Spleen (tissue), 7 donors: Measurements from ENCODE around the gene SNAPC1.

Experiments used
- CTCF ChIP-seq, 11 experiments: fragments of 200-600 bp in 7 of 11; fragments of 450-650 bp in 4 of 11; sonication (generic) in 4 of 11; IDR thresholded peaks in 8 of 11; conservative IDR thresholded peaks in 3 of 11; 1 replicate in 7 of 11; 2 replicates in 4 of 11; pipeline versions ENCODE4 v1.4.0 to v1.8.0; 2016 to 2021; ENCODE audit warnings: antibody characterized with exemption in 11 of 11, inconsistent platforms in 4 of 11, mild to moderate bottlenecking in 1 of 11
- POLR2A ChIP-seq, 3 donors: fragments of 450-650 bp; IDR thresholded peaks; one replicate each; pipeline ENCODE4 v1.5.1; 2017; ENCODE audit warnings: antibody characterized with exemption in 3 of 3, mild to moderate bottlenecking in 1 of 3
- POLR2AphosphoS5 ChIP-seq, 3 donors: sonication (generic); formaldehyde crosslinking; IDR thresholded peaks; one replicate each; pipeline ENCODE4 v1.5.1; 2017; ENCODE audit warnings: antibody characterized with exemption in 3 of 3
- donor health status: DM: no; HTN: no; CAD: no; lungs with moderate emphysema.
- donor health status: DM: no; HTN: no; CAD: no.
- donor health status: DM: no; HTN: no; CAD: no.

DNA sequence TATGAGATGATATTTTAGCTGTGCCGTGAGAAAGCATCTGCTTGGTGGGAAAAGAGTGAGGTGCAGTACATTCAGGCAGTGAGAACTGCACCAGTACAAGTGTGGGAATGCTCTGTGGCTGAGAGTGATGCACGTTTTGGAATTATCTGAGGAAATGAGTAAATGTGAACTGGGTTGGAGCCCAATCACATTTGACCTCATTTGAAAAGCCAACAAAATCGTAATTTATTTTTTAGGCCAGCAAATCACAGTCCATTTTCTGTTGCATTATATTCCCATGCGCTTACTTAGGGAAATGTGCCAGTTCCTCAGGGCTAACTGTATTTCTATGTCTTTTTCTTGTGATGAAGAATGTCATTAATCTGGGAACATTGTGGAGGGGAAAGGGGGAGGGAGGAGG lies 77.3 kb downstream of the SNAPC1 start:
- TF ChIP-seq CTCF (IDR thresholded peaks at IDR 0.05 in 8 of 11, conservative IDR thresholded peaks at IDR 0.05 in 3 of 11) (no peak), POLR2A (IDR thresholded peaks at IDR 0.05) (no peak), POLR2AphosphoS5 (IDR thresholded peaks at IDR 0.05) (no peak)
